H1 (cell line): ENCODE results near the gene AGBL1. TPM values are rescaled to one million over a fixed set of nuclear protein-coding genes. Genes with fewer than 3 reads are reported as not detected.
A peak's percentile ranks its signal among the peaks of the same experiment; 100 is the strongest.

ENCODE experiments used
- CTCF ChIA-PET: fragments of 300-600 bp; sonication (Branson Sonifier 250); formaldehyde crosslinking; loops from one replicate; lab custom pipeline; 2021; ENCODE audit not compliant: partially characterized antibody; lab: Charles Lee
- POLR2A ChIA-PET: fragments of 300-600 bp; sonication (Branson Sonifier 250); formaldehyde crosslinking; loops from one replicate; lab custom pipeline; 2021; ENCODE audit warnings: inconsistent platforms; ENCODE audit not compliant: partially characterized antibody; lab: Charles Lee
- DNase-seq, 2 experiments: peaks; one replicate each; pipeline versions ENCODE4 v3.0.0 to v3.0.0-alpha.2; 2010 to 2022; ENCODE audit warnings: low spot score in 2 of 2, low read depth in 1 of 2, mixed read lengths in 1 of 2
- FAIRE-seq: peaks from 2 replicates; lab custom pipeline; 2011; peaks lifted over from hg19 to GRCh38; lab: Jason Lieb, UNC
- H2AFZ ChIP-seq: 2 replicates; pipeline ENCODE4 v1.8.1; 2012; ENCODE audit warnings: low read length, inconsistent platforms
- H2AK5ac ChIP-seq: 2 replicates; pipeline ENCODE4 v1.6.1; 2013; ENCODE audit warnings: low read depth, low read length
- H2BK120ac ChIP-seq: replicated peaks from 2 replicates; pipeline ENCODE3; 2013; ENCODE audit warnings: low read depth, low read length, inconsistent platforms
- H2BK12ac ChIP-seq: 2 replicates; pipeline ENCODE4 v1.6.1; 2013; ENCODE audit warnings: low read depth, low read length
- H2BK15ac ChIP-seq: 2 replicates; pipeline ENCODE4 v1.6.1; 2013; ENCODE audit warnings: low read length
- H2BK20ac ChIP-seq: 2 replicates; pipeline ENCODE4 v1.6.1; 2013; ENCODE audit warnings: low read length
- H2BK5ac ChIP-seq: 2 replicates; pipeline ENCODE4 v1.6.1; 2013; ENCODE audit warnings: low read depth, low read length
- H3K14ac ChIP-seq: 2 replicates; pipeline ENCODE4 v1.6.1; 2013; ENCODE audit warnings: inconsistent platforms; ENCODE audit not compliant: insufficient read length
- H3K18ac ChIP-seq: 2 replicates; pipeline ENCODE4 v1.6.1; 2013; ENCODE audit warnings: low read length; ENCODE audit errors: extremely low read depth
- H3K23ac ChIP-seq: 2 replicates; pipeline ENCODE4 v1.6.1; 2013; ENCODE audit warnings: inconsistent platforms; ENCODE audit not compliant: insufficient read length
- H3K23me2 ChIP-seq: 2 replicates; pipeline ENCODE4 v1.6.1; 2013; ENCODE audit warnings: low read depth, low read length
- H3K27ac ChIP-seq: 2 replicates; pipeline ENCODE4 v1.6.1; 2011; ENCODE audit warnings: low read depth, low read length, inconsistent platforms
- H3K27me3 ChIP-seq, 4 experiments: replicated peaks in 1 of 4; 1 replicate in 1 of 4; 2 replicates in 3 of 4; pipeline versions ENCODE4 v1.6.1 to v1.8.1; 2011 to 2013; ENCODE audit warnings: low read length in 3 of 4, mild to moderate bottlenecking in 3 of 4, inconsistent platforms in 2 of 4, mixed read lengths in 2 of 4, moderate library complexity in 1 of 4; ENCODE audit not compliant: control insufficient read depth in 3 of 4, insufficient read depth in 3 of 4; ENCODE audit errors: extremely low read depth in 1 of 4
- H3K36me3 ChIP-seq, 4 experiments: 2 replicates each; pipeline versions ENCODE4 v1.6.1 to v1.8.1; 2011 to 2013; ENCODE audit warnings: mild to moderate bottlenecking in 4 of 4, low read length in 3 of 4, moderate library complexity in 2 of 4, control low read depth in 1 of 4, inconsistent platforms in 1 of 4; ENCODE audit not compliant: insufficient read depth in 4 of 4, control insufficient read depth in 2 of 4
- H3K4ac ChIP-seq: replicated peaks from 2 replicates; pipeline ENCODE3; 2013; ENCODE audit warnings: low read length, low read depth, mixed read lengths, inconsistent platforms; ENCODE audit not compliant: insufficient read length
- H3K4me1 ChIP-seq, 4 experiments: replicated peaks in 1 of 4; 1 replicate in 1 of 4; 2 replicates in 3 of 4; pipeline versions ENCODE4 v1.6.1 to v1.8.1; 2011 to 2013; ENCODE audit warnings: low read length in 3 of 4, inconsistent platforms in 2 of 4, mixed read lengths in 1 of 4; ENCODE audit not compliant: insufficient read depth in 4 of 4, control insufficient read depth in 3 of 4
- H3K4me2 ChIP-seq, 2 experiments: 2 replicates each; pipeline versions ENCODE4 v1.6.1 to v1.8.1; 2011 to 2013; ENCODE audit warnings: low read depth in 2 of 2, low read length in 2 of 2, control low read depth in 1 of 2, inconsistent platforms in 1 of 2, mild to moderate bottlenecking in 1 of 2; ENCODE audit not compliant: insufficient read depth in 1 of 2
- H3K4me3 ChIP-seq, 4 experiments: fragments of 200-600, 300-600 bp in 1 of 4; sonication (generic), shearing (Covaris generic), sonication (Bioruptor Twin) in 1 of 4; 2 replicates each; pipeline versions ENCODE4 v1.5.1 to v1.8.1; 2011 to 2016; ENCODE audit warnings: low read length in 4 of 4, low read depth in 3 of 4, control low read depth in 2 of 4, inconsistent platforms in 2 of 4, mild to moderate bottlenecking in 2 of 4, mixed read lengths in 1 of 4, moderate library complexity in 1 of 4; ENCODE audit not compliant: insufficient read depth in 2 of 4; ENCODE audit errors: extremely low read depth in 1 of 4
- H3K56ac ChIP-seq: replicated peaks from 2 replicates; pipeline ENCODE3; 2013; ENCODE audit warnings: low read depth, mild to moderate bottlenecking, mixed read lengths, low read length, inconsistent platforms; ENCODE audit not compliant: insufficient read length
- H3K79me1 ChIP-seq: 2 replicates; pipeline ENCODE4 v1.6.1; 2013; ENCODE audit warnings: low read depth, low read length, control low read depth
- H3K79me2 ChIP-seq, 2 experiments: 2 replicates each; pipeline versions ENCODE4 v1.6.1 to v1.8.1; 2012 to 2013; ENCODE audit warnings: low read length in 2 of 2, mild to moderate bottlenecking in 2 of 2, inconsistent platforms in 1 of 2; ENCODE audit not compliant: insufficient read depth in 2 of 2, control insufficient read depth in 1 of 2
- H3K9ac ChIP-seq, 4 experiments: replicated peaks in 1 of 4; 1 replicate in 1 of 4; 2 replicates in 3 of 4; pipeline versions ENCODE4 v1.6.1 to v1.8.1; 2011 to 2013; ENCODE audit warnings: low read depth in 3 of 4, low read length in 3 of 4, control low read depth in 2 of 4, mild to moderate bottlenecking in 2 of 4, moderate library complexity in 2 of 4, inconsistent platforms in 1 of 4; ENCODE audit errors: extremely low read depth in 1 of 4
- H3K9me3 ChIP-seq, 2 experiments: 2 replicates each; pipeline versions ENCODE4 v1.6.1 to v1.8.1; 2012 to 2013; ENCODE audit warnings: mild to moderate bottlenecking in 2 of 2, moderate library complexity in 2 of 2, control low read depth in 1 of 2, inconsistent platforms in 1 of 2, low read depth in 1 of 2, low read length in 1 of 2, mixed read lengths in 1 of 2; ENCODE audit not compliant: insufficient read depth in 2 of 2
- H4K20me1 ChIP-seq, 2 experiments: replicated peaks in 1 of 2; 2 replicates each; pipeline versions ENCODE3 to v1.8.1; 2011 to 2013; ENCODE audit warnings: inconsistent platforms in 2 of 2, low read length in 2 of 2, mild to moderate bottlenecking in 1 of 2; ENCODE audit not compliant: insufficient read depth in 2 of 2, control insufficient read depth in 1 of 2
- H4K5ac ChIP-seq: 2 replicates; pipeline ENCODE4 v1.6.1; 2013; ENCODE audit warnings: low read length, low read depth, mixed read lengths, inconsistent platforms; ENCODE audit not compliant: insufficient read length
- H4K8ac ChIP-seq: 2 replicates; pipeline ENCODE4 v1.8.0; 2013; ENCODE audit warnings: mild to moderate bottlenecking, moderate library complexity, low read length, inconsistent platforms; ENCODE audit not compliant: insufficient read depth; ENCODE audit errors: extremely low read depth
- H4K91ac ChIP-seq: replicated peaks from 2 replicates; pipeline ENCODE3; 2013; ENCODE audit warnings: low read length, mixed read lengths, inconsistent platforms; ENCODE audit not compliant: insufficient read length
- CBX5 ChIP-seq: fragments of 300-800, 300-1000 bp; sonication (generic); IDR thresholded peaks from 2 replicates; pipeline ENCODE4 v1.7.1; 2016; ENCODE audit warnings: antibody characterized with exemption, low read length, low read depth
- WGBS, 2 experiments: shearing (Covaris generic) in 1 of 2; methylation state at CpG; one replicate each; pipeline versions ENCODE4 v1.1.6 to v1.1.7; 2013 to 2015; ENCODE audit warnings: low lambda C conversion rate in 2 of 2, mixed read lengths in 2 of 2, inconsistent platforms in 1 of 2, low coverage in 1 of 2, missing lambda C conversion rate in 1 of 2; ENCODE audit not compliant: insufficient replicate concordance in 2 of 2, insufficient coverage in 1 of 2, insufficient read length in 1 of 2; ENCODE audit errors: extremely low coverage in 1 of 2, missing lambda C conversion rate in 1 of 2; 5-methylcytosine and 5-hydroxymethylcytosine counted together
- polyA plus RNA-seq, 7 experiments: library from polyadenylated mRNA; depleted of rRNA in 3 of 7; stranded (reverse) in 5 of 7; unstranded in 2 of 7; fragments of >200 nt in 5 of 7; fragments of 200-250 nt in 2 of 7; gene quantifications; 1 replicate in 5 of 7; 2 replicates in 1 of 7; 4 replicates in 1 of 7; pipeline versions ENCODE4 v1.2.1 to v1.2.3, GENCODE V29; 2011 to 2013; ENCODE audit warnings: missing spikeins in 2 of 7, mixed read lengths in 2 of 7
- total RNA-seq: library from RNA; stranded (reverse); fragmentation: NEBNext Ultra II Directional; extraction: Animal tissue kit (Norgen Biotek cat#: 25700); gene quantifications from 2 replicates; pipeline ENCODE4 v1.2.1, GENCODE V29; 2021

Gene AGBL1
- total and polyA plus RNA-seq, 2 of the 8 experiments (the other 6 are each of a cell fraction or from before 2014, with no cell fraction given) = not detected

DNA sequence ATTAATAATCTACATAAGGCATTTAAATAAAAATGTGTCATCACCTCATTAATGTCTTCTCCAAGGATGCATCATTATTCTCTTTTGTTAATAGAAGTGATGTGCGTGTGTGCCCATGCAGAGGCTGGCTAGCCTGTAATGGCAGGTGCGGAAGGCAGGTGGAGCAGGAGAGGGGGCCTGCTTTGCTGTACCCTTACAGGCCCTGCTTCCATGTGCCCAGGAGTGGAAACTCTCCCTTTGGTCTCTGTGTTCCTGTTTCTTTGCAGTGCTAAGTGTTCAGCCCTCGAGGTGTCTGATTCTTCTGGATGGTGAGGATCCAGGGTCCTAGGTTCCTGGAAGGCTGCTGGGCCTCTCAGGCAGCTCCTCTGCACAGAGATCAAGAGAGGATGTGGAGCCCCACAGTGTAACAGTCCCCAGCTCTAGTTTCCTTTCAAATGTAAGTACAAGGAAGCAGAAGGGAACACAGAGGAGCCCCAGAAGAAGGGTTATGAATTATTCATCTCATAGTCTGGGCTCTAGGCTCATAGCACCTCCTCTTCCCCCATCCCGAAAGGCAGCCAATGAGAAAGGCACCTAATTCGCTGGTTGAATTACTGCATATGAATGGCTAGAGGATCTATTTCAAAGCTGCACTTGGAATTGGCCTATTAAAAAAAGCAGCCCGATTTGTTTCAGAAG, 39.2 kb upstream of the AGBL1 start:
- no peak overlapping the region for H2BK20ac ChIP-seq
- POLR2A ChIA-PET = no interaction called here
- TF ChIP-seq CBX5 = no peak

More for the DNA sequence above, 39.2 kb upstream of the AGBL1 start:
- Histone ChIP-seq H3K27me3 (no peaks in the 10 kb centered on the region), H3K36me3 (no peaks in the 10 kb centered on the region), H3K4ac (no peak overlapping the region), H2BK15ac (no peak overlapping the region), H2BK5ac (no peak overlapping the region), H4K20me1 (no peaks in the 10 kb centered on the region), H3K27ac (no peak overlapping the region), H3K9me3 (no peaks in the 10 kb centered on the region), H3K23ac (no peak overlapping the region), H2BK12ac (no peak overlapping the region), H3K18ac (no peak overlapping the region), H2AFZ (0 out of 2 replicates have a peak overlapping the region, but pooled peaks have one; percentile 15), H3K4me2 (peak overlapping the region; percentile 4 to 40; a peak in 3 of 4 replicates), H4K5ac (no peak overlapping the region), H3K9ac (no peak overlapping the region), H3K56ac (no peak overlapping the region), H2BK120ac (no peak overlapping the region), H3K4me1 (peaks cover 2 to 16% (median 7%) of the 10 kb centered on the region in 4 experiments; a peak in 5 of 7 replicates), H3K79me2 (no peaks in the 10 kb centered on the region), H4K8ac (no peak overlapping the region), H4K91ac (no peak overlapping the region), H2AK5ac (no peak overlapping the region), H3K14ac (no peak overlapping the region), H3K4me3 (no peak overlapping the region), H3K79me1 (no peaks in the 10 kb centered on the region), H3K23me2 (no peaks in the 10 kb centered on the region)
- DNase-seq (peak; percentile 5 to 54), FAIRE-seq (peak; percentile 50)
- 83% methylated on average over 6 of the region's 6 CpGs; no CpG with 5 or more reads in 1 of the 2 experiments for WGBS, 2 experiments
- CTCF ChIA-PET = interaction anchor here (0.9 to 2.3 kb wide), 14 partner anchors 8 to 744 kb away, joined by 3 to 9 read pairs (median 3); partner anchors contain the start of gene AGBL1
